ENCODE results near the gene UQCR11.
A peak's percentile ranks its signal among the peaks of the same experiment; 100 is the strongest.
"Not testable (repeated sequence)": the region's sequence is repeated elsewhere in the genome, so short reads cannot be mapped to it uniquely, and the experiment has no call there.

The UQCR11 gene

GRCh38 chr19:1605236-1606137 is at the start of gene UQCR11:
Gene UQCR11, minus strand, starts transcription at chr19:1605462. Its CDS starts 53 bp downstream, at chr19:1605409.
- peak; percentile 85 for DNase-seq

- DNase-seq, result no peak
Measured at GRCh38 chr19:1654178-1654792, 49.0 kb upstream of the UQCR11 start.

GRCh38 chr19:1653300-1653628 is 48.0 kb upstream of the UQCR11 start:
- no peak for DNase-seq

GRCh38 chr19:1652471-1653299 is 47.4 kb upstream of the UQCR11 start, which contains the start of gene TCF3:
Gene TCF3, minus strand, starts transcription at chr19:1652615. Its CDS starts 2,367 bp downstream, at chr19:1650248.
- DNase-seq, result peak; percentile 98

GRCh38 chr19:1651568-1652291 is 46.5 kb upstream of the UQCR11 start:
- peak; percentile 41 for DNase-seq

GRCh38 chr19:1650650-1651567 is 45.6 kb upstream of the UQCR11 start:
- DNase-seq, result peak; percentile 61

GRCh38 chr19:1649706-1650649 is 44.7 kb upstream of the UQCR11 start:
- no peak for DNase-seq

GRCh38 chr19:1648920-1649541 is 43.8 kb upstream of the UQCR11 start:
- no peak for DNase-seq

- DNase-seq, result no peak
Measured at GRCh38 chr19:1648459-1648849, 43.2 kb upstream of the UQCR11 start.

GRCh38 chr19:1647501-1648458 is 42.5 kb upstream of the UQCR11 start:
- no peak for DNase-seq

- no peak for DNase-seq
Measured at GRCh38 chr19:1646659-1647453, 41.6 kb upstream of the UQCR11 start.

GRCh38 chr19:1646149-1646548 is 40.9 kb upstream of the UQCR11 start:
- DNase-seq, result no peak

- no peak for DNase-seq
Measured at GRCh38 chr19:1645299-1645698, 40.0 kb upstream of the UQCR11 start.

GRCh38 chr19:1644070-1644469 is 38.8 kb upstream of the UQCR11 start:
- DNase-seq, result no peak

GRCh38 chr19:1640893-1641448 is 35.7 kb upstream of the UQCR11 start:
- not testable (repeated sequence) for DNase-seq

GRCh38 chr19:1636325-1637236 is 31.3 kb upstream of the UQCR11 start:
- no peak for DNase-seq

GRCh38 chr19:1634938-1635243 is 29.6 kb upstream of the UQCR11 start:
- DNase-seq, result no peak
